Peyer's patch (tissue), 4 donors: Measurements from ENCODE around the gene NXT1.

Source experiments
- CTCF ChIP-seq, 6 experiments: fragments of 450-650 bp in 4 of 6; fragments of 200-600 bp in 2 of 6; sonication (generic) in 1 of 6; IDR thresholded peaks; one replicate each; pipeline ENCODE4 v1.5.1; 2017 to 2019; ENCODE audit warnings: antibody characterized with exemption in 6 of 6, mild to moderate bottlenecking in 3 of 6, moderate library complexity in 1 of 6
- POLR2A ChIP-seq, 2 donors: fragments of 450-650 bp; IDR thresholded peaks; one replicate each; pipeline ENCODE4 v1.5.1; 2017; ENCODE audit warnings: antibody characterized with exemption in 2 of 2, mild to moderate bottlenecking in 2 of 2, moderate library complexity in 2 of 2

GRCh38 chr20:23313271-23313670 lies 37.3 kb upstream of the NXT1 start:
- TF ChIP-seq CTCF (IDR thresholded peaks at IDR 0.05) (no peak), POLR2A (IDR thresholded peaks at IDR 0.05) (no peak)
